HK-2 (cell line): ENCODE measurements around the gene HYAL3.

ENCODE experiments used
- DNase-seq: peaks from one replicate; pipeline ENCODE4 v3.0.0-alpha.2; 2018; ENCODE audit not compliant: unreplicated experiment

HYAL3 gene, protein sequence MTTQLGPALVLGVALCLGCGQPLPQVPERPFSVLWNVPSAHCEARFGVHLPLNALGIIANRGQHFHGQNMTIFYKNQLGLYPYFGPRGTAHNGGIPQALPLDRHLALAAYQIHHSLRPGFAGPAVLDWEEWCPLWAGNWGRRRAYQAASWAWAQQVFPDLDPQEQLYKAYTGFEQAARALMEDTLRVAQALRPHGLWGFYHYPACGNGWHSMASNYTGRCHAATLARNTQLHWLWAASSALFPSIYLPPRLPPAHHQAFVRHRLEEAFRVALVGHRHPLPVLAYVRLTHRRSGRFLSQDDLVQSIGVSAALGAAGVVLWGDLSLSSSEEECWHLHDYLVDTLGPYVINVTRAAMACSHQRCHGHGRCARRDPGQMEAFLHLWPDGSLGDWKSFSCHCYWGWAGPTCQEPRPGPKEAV

DNA sequence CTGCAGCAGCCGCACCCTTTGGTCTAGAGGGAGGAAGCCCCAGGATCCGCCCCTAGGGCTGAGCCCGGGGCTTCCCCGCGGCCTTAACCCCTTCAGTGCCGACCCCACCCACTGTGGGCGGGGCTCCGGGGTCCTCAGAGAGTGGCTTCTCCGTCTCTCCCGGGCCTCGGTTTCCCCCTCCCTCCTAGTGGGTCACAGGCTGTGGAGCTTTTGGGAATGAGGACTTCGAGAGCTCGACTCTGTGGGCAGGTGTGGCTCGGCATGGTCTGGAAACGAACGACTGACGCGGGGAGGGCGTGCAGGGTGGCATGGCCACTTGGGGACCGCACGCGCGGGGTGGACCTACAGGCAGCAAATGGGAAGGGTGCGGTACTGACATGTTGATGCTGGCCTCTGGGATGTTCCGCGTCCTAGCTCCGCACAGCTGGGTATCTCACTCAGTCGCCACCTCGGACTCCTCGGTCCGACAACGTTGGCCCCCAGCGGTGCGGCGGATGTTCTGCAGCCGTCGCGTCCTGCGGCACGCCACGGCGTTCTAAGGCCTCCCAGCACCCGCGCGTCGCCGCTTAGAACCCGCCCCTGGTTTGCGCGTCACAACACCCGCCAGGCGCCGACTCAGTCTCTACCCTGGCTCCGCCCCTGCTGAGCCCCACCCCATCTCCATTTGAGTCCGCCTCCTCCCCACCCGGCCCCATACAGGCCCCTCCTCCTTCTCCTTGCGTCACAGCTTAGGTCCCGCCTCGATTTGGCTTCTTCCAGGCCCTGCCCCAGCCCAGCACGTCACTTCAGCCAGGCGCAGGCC lies at the start of gene HYAL3, which contains the start of gene NAA80:
Gene HYAL3, minus strand, starts transcription at position 570 of the 802 bp plus-strand sequence. CDS start 3,803 bp downstream, outside the sequence.
Gene NAA80, minus strand, starts transcription at position 570 of the 802 bp plus-strand sequence. CDS start 1,942 bp downstream, outside the sequence.
- peak; percentile 98 for DNase-seq

DNA sequence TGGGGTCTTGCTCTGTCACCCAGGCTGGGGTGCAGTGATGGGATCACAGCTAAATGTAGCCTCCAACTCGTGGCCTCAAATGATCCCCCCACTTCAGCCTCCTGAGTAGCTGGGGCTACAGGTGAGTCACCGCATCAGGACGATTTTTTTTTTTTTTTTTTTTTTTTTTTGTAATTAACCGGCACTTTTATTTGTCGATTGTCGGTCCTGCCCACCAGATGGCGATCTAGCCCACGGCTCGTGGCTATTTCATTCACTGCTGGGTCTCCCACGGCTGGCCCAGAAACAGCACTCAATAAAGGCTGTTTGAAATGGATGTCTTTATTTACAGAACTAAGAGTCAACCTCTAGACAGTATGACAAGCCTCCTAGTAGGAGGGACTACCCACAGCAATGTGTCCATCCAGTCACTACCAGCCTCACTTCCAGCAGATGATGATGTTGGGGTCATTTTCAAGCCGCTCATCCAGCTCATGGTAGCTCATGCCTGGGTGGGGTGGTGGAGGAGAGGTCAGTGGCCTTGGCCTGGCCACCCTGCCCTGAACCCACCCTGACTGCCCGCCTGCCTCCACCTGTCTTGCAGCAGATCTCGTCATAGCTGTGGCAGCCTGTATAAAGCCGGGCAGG lies 48.1 kb upstream of the HYAL3 start:
- DNase-seq, result peak; percentile 64

DNA sequence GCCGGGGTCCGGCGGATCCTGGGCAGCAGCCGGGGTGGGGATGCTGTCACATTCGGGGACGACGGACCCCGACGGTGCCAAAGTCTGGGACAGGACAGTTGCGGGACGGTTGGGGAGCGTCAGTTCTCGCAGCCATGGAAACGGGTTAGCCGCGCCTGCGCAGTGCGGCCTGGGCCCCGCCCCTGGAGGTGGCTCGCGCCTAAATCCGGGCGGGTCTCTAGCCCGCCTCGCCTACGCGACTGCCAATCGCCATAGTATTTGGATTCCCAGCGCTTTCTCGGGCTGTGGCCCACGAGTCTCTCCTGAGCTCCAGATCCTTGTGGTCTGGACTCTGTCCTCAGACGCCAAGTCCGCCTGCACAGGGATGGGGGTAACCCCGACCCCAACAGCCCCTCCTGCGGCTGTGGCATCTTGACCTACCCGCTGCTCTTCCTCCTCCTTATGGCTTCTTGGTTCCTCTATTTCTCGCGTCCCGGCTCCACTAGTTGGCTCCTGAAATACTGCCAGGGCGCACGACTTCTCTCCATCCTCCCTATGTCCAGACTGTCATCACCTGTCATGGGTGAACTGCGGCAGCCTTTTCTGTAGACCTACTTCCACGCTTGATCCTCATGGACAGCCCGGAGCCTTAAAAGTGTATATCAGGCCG lies 46.5 kb upstream of the HYAL3 start, which contains the start of gene ZMYND10:
Gene ZMYND10, minus strand, starts transcription at position 147 of the 649 bp plus-strand sequence. CDS start 153 bp downstream, outside the sequence.
- DNase-seq, result no peak

DNA sequence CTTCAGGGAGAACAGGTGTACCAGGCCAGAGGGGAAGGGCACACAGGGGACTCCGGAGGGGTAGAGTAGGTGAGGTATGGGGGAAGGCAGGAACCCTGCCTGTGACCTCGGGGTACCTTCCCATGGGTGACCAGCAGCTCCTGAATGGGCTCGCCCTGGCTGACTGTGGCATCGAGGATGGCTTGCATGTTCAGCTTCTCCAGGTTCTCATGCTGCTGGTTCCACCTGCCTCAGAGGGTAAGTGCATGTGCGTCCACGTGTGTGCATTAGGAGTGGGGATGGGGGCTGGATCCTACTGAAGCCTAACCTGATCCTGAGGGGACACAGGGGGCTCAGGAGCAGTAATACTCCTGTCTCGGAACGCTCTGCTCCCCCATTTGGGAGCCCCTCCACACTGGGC lies 45.8 kb upstream of the HYAL3 start:
- no peak for DNase-seq

DNA sequence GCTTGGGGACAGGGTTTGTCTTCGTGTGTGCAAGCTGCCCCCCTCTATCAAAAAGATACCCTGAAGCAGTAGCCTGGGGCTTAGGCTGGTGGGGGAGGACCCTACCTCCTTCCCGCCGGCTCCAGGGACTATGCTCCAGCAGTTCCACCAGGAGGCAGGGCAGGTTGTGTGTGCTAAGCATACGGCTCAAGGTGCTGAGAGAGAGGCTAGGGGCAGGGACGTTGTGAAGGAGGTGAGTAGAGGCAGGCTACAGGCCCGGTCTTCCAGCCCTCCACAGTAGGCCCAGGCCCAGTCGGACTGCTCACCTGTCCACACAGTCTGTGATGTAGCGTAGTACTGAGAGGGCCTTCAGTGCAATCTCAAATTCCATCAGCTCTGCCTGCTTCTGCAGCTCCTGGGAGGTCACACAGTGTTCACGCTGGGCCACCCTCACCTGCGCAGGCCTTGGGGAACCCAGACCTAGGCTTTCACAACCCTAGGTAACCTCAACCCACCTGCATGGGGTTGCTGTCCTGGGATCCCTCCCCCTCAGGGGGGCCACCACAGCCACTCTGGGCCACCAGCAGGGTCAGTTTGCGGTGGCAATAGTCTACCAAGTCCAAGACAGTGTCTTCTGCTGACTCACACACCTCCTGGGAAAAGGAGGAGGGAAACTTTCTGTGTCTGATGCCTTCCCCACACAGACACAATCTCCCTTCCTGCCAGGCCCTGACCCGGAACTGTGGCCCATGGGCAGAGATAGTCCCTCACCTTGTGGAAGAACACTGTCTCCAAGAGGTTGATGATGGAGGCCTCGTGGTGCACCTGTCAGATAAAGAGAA lies 43.8 kb upstream of the HYAL3 start:
- no peak for DNase-seq

DNA sequence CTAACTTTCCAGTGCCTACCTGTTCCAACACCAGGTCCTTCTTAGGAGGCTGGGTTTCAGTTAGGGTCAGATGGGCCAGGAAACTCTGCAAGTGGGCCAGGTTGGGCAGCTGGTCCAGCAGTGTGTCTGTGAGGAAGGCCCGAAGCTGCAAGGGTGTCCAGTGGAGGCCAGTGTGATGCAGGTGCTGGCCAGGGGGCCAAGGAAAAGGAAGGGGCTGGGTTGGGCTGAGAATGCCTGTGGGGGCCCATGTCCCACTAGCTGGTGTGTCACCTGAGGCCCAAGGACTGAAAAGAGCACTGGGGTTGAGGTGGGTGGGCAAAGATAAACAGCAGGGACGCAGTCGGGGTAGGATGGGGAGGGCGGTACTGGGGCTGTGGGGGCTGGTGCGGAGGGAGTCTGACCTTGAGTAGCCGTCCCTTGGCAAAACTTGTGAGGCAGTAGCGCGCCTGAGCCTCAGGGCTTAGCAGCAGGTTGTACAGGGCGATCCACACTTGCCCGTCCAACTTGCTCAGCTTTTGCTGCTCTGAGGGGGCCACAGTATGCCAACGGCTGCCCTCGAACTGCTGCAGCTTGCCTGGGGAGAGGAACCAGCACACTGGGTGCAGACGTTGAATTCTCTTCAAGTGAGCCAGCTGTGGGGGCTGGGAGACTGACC lies 42.9 kb upstream of the HYAL3 start:
- DNase-seq, result no peak

DNA sequence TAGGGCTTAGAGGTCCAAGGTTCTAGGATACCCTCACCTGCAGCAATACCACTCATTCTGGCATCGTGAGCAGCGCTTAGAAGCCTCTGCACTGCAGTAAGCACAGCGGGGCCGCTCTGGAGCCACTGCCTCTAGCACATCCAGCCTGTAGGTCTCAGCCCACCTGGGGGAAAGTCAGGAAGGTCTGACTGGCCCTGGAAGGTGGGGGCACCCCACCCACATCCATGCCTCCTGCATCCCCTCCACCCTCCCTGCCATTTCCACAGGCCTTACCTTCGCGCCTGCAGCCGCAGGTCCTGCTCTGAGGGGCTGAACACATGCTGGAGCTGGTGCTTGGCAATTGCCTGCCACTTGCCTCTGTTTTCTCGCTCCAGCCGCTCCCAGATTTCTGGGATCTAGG lies 42.3 kb upstream of the HYAL3 start:
- no peak for DNase-seq

DNA sequence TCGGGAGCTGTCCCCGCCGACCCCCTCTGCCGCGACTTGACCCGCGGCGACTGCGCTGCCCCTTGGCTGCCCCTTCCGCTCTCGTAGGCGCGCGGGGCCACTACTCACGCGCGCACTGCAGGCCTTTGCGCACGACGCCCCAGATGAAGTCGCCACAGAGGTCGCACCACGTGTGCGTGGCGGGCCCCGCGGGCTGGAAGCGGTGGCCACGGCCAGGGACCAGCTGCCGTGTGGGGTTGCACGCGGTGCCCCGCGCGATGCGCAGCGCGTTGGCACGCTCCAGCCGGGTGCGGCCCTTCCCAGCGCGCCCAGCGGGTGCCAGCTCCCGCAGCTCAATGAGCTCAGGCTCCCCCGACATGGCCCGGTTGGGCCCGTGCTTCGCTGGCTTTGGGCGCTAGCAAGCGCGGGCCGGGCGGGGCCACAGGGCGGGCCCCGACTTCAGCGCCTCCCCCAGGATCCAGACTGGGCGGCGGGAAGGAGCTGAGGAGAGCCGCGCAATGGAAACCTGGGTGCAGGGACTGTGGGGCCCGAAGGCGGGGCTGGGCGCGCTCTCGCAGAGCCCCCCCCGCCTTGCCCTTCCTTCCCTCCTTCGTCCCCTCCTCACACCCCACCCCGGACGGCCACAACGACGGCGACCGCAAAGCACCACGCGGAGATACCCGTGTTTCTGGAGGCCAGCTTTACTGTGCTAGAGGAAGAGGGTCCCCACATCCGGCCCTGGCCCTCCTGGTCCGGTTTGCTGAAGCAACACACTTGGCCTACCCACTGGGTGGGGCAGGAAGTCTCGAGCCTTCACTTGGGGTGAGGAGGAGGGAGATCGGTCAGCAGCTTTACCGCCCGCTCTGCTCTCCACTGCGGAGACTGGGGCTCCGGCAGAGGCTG lies 41.5 kb upstream of the HYAL3 start, which contains the start of gene RASSF1:
Gene RASSF1, minus strand, starts transcription at position 389 of the 882 bp plus-strand sequence. Its CDS starts 31 bp downstream, at position 358.
- DNase-seq, result no peak

DNA sequence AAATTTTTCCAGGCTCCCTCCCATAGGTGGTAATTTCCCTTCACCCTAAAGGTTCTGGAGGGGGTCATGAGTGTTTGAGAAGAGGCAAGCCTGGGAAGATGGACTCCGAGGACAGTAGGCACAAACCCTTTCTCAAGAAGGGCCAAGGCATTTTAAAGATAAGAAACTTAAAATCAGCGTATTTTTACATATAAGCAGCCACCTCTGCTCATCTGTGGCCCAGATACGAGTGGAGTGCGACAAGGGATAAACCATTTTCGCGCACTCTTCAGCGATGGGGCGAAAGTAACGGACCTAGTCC lies 40.9 kb upstream of the HYAL3 start:
- DNase-seq, result no peak

DNA sequence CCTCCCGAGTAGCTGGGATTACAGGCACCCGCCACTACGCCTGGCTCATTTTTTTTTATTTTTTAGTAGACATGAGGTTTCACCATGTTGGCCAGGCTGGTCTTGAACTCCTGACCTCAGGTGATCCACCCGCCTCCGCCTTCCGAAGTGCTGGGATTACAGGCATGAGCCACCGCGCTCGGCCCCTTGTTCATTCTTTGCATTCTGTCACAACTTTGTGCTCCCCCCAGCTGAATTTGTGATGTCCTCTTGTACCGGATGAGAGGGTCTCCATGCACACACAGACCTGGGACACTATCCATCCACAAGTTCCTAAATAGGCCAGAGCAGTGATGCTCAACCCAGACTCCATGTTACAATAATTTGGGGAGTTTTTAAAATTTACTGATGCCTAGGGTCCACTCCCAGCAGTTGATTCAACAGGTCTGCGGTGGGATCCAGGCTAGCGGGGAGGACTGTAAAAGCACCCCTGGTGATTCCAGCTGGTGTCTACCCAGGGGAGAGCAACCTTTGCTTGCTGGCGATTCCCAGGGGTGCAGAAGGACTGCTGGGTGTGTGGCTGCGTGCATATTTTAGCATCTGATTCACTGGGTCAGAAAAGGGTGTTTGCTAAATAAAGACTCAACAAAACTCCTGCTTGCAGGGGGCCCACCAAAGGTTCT lies 40.4 kb upstream of the HYAL3 start:
- DNase-seq, result no peak

DNA sequence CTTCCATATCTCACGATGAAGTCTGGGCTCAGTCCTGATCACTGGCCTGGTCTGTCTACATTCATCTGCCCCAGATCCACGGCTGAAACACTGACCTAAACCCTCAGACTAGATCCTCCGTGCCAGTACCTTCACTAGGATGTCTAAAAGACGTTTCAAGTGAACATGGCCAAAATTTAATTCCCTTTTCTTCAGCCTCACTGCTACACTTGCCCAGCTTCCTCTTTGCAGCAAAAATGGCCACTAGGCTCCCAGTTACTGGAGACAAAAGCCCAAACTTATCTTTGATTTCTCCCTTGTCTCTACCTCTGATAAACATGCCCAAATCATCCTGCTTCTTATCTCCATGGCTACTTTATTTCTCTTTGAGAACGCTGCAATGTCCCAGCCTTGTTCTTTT lies 39.8 kb upstream of the HYAL3 start:
- no peak for DNase-seq

DNA sequence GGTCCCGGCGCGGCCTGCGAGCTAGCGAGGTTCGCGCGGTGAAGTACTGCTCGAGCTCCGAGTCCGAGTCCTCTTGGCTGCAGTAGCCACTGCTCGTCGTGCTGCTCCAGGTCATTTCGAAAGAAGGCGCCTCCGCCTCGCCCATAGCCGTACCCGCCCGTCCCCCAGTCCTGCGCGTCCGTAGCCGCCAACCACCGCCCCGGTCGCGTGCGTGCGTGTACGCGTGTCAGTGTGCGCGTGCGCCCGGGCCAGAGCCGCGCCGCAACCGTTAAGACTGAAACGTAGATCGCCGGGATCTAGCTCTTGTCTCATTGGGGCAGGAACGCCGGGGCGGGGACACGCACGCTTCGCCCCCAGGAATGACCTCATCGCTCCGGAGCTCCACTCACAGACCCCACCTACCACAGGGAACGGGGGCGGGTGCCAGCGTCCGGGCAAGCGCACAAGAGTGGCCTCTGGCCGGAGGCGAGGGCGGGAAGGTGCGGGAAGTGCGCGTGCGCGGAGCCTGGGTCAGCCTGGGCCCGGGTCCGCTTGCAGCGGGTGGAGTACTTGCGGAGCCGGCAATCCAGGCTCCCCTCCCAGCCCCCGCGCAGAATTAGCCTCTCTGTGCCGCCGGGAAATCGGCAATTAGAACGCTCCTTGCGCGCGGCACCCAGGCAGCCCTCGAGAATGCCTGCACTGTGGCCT lies 38.1 kb upstream of the HYAL3 start:
- peak; percentile 96 for DNase-seq

DNA sequence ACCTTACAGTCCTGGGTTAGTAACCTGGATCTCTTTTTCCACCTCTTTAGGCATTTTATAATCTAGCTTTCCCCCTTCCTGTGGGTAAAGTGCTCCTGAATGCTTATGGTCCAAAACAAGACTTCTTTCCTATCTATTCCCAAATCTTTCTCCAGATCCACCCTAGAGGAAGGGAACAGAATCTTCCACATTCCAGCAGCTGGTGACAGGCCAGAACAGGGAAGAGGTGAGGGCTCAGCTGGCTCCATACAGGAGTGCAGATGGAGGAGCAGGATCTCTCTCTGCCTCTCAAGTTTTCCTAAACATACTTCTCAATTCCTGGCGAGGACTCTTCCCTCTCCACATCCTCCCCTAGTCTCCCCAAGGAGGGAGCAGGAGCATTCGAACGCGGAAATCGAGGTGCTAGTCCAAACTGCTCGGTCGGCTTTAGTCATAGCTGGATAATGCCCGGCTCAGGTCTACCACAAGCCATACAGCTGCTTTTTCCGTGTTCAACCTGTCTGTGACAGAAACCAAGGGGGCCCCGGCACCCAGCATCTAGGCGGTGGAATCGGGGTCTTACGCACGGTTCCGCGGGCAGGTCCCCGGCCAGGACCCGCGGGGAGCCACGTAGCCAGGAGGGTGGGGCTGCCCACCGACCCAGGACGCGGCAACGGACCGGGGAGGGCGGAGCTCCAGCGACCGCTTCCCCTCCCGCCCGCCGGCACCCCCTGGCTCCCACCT lies 37.4 kb upstream of the HYAL3 start:
- no peak for DNase-seq

DNA sequence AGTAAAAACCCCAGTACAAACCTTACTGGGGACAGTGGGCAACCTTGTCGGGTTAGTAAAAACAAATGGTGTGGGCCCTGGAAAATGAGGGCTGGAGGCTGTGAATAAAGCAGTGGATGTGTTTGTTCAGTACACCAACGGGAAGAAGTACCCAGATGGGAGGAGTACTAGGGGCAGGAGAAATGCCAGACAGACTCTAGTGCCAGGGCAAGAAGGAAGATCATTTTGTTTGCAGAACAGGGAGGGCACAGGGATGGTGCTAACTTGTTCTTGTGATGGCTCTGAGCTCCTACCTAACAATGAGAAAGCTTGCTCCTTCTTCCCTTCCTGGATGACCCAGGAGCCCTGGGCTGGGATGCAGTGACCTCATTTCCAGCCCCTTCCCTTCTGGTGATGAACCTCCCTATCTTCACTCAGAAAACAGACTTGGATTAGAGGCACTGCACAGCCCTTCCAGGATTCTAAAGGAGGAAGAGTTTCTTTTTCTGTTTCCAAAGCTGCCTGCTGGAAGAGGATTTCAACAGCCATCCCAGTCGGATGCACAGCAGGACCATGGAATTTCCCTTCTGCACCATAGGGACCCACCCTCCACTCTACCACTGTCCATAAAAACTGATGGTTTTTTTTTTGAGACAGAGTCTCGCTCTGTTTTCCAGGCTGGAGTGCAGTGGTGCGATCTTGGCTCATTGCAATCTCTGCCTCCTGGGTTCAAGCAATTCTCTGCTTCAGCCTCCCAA lies 35.3 kb upstream of the HYAL3 start:
- no peak for DNase-seq

DNA sequence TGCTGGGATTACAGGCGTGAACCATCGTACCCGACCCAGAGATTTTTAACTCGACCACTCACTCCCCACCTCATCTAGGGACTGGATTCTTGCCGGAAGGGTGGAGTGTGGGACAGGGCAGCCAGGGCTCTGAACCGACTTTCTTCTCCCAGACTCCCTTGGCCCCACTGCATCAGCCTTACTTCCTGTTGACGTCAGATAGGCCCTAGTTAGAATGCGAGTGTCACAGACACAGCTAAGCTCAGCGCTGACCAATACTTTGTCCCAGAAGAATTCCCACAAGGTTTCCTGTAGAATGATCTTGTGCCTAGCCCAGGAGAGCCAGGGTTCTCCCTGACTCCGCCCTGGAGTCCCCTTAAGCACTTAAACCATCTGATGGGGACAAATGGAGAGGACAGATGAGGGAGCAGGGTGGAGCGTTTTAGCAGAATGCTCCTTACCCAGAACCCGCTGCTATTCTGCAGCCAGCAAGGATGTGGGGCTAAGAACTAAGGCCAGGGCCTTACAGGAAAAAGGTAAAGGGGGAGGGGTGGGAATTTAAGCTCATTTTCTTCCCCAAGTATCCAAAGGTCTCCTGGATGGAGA lies 34.6 kb upstream of the HYAL3 start:
- no peak for DNase-seq

DNA sequence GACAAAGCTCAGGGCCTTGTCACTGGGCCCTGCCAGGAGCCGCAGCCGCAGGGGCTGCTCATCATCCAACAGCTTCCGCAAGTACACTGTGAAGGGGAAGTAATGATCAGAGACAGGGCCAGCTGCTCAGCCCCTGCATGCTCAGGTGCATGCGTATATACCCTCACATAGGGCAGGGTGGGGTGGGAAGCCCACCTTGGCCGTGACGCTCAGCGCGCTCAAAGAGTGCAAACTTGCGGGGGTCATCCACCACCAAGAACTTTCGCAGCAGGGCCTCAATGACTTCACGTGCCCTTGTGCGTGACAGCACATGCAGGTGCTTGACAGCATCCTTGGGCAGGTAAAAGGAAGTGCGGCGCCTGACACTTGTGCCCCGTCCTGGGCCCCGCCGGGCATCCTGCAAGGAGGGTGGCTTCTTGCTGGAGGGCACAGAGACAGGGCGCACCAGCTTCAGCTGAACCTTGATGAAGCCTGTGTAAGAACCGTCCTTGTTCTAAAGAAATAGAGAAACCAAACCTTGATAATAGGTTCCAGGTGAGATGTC lies 32.2 kb upstream of the HYAL3 start:
- no peak for DNase-seq
